CD14-positive monocyte (primary cell): ENCODE results near the gene ACTRT2. TPM values are rescaled to one million over a fixed set of nuclear protein-coding genes. Genes with fewer than 3 reads are reported as not detected.

Experiments
- DNase-seq, 3 donors: peaks; one replicate each; pipeline ENCODE4 v3.0.0-alpha.2; 2011 to 2022
- H2AFZ ChIP-seq: 2 replicates; pipeline ENCODE4 v1.6.0; 2012; ENCODE audit warnings: mild to moderate bottlenecking, low read depth, low read length, inconsistent platforms; ENCODE audit not compliant: insufficient read depth, poor library complexity, severe bottlenecking
- H3K27ac ChIP-seq, 2 donors: 1 replicate in 1 of 2; 2 replicates in 1 of 2; pipeline ENCODE4 v1.5.1; 2012 to 2013; ENCODE audit warnings: low read length in 2 of 2, control low read depth in 1 of 2, inconsistent platforms in 1 of 2, low read depth in 1 of 2, mild to moderate bottlenecking in 1 of 2
- H3K27me3 ChIP-seq, 2 donors: one replicate each; pipeline versions ENCODE4 v1.6.0 to v1.6.1; 2011 to 2013; ENCODE audit warnings: low read length in 2 of 2; ENCODE audit not compliant: control insufficient read depth in 2 of 2, insufficient read depth in 2 of 2
- H3K36me3 ChIP-seq, 2 donors: replicated peaks in 1 of 2; 1 replicate in 1 of 2; 2 replicates in 1 of 2; pipeline versions ENCODE4 v1.5.1 to v1.6.1; 2012 to 2013; ENCODE audit warnings: low read length in 2 of 2, control low read depth in 1 of 2, inconsistent platforms in 1 of 2, mild to moderate bottlenecking in 1 of 2; ENCODE audit not compliant: insufficient read depth in 2 of 2, control insufficient read depth in 1 of 2
- H3K4me1 ChIP-seq, 2 donors: 1 replicate in 1 of 2; 2 replicates in 1 of 2; pipeline versions ENCODE4 v1.5.1 to v1.6.1; 2012 to 2013; ENCODE audit warnings: low read length in 2 of 2, control low read depth in 1 of 2, inconsistent platforms in 1 of 2, mild to moderate bottlenecking in 1 of 2, moderate library complexity in 1 of 2; ENCODE audit not compliant: insufficient read depth in 2 of 2, control insufficient read depth in 1 of 2
- H3K4me2 ChIP-seq: replicated peaks from 2 replicates; pipeline ENCODE3; 2012; ENCODE audit warnings: low read length, moderate library complexity, mild to moderate bottlenecking; ENCODE audit not compliant: poor library complexity, severe bottlenecking; ENCODE audit errors: extremely low read depth
- H3K4me3 ChIP-seq, 3 experiments: fragments of 200-600 bp in 1 of 3; sonication (generic) in 1 of 3; replicated peaks in 1 of 3; 1 replicate in 2 of 3; 2 replicates in 1 of 3; pipeline ENCODE4 v1.5.1; 2011 to 2013; ENCODE audit warnings: low read length in 3 of 3, mild to moderate bottlenecking in 3 of 3, control low read depth in 2 of 3, low read depth in 2 of 3, inconsistent platforms in 1 of 3, moderate library complexity in 1 of 3
- H3K79me2 ChIP-seq: 2 replicates; pipeline ENCODE4 v1.6.0; 2012; ENCODE audit warnings: mild to moderate bottlenecking, control low read depth, inconsistent platforms, low read length, moderate library complexity; ENCODE audit not compliant: insufficient read depth
- H3K9ac ChIP-seq: 2 replicates; pipeline ENCODE4 v1.6.0; 2017; ENCODE audit warnings: low read length, mild to moderate bottlenecking; ENCODE audit not compliant: insufficient read depth, poor library complexity, severe bottlenecking
- H3K9me3 ChIP-seq, 2 donors: replicated peaks in 1 of 2; 1 replicate in 1 of 2; 2 replicates in 1 of 2; pipeline versions ENCODE4 v1.5.1 to v1.6.1; 2012 to 2013; ENCODE audit warnings: low read length in 2 of 2, control low read depth in 1 of 2; ENCODE audit not compliant: control insufficient read depth in 1 of 2, insufficient read depth in 1 of 2
- H4K20me1 ChIP-seq: 2 replicates; pipeline ENCODE4 v1.6.0; 2012; ENCODE audit warnings: mild to moderate bottlenecking, low read length, control low read depth, moderate library complexity; ENCODE audit not compliant: insufficient read depth
- H3K27ac Mint-ChIP-seq, 7 donors: one replicate each; pipeline ENCODE4 v1.8.0; 2020; ENCODE audit warnings: mild to moderate bottlenecking in 7 of 7, mixed read lengths in 7 of 7, moderate library complexity in 6 of 7, inconsistent platforms in 2 of 7
- H3K27me3 Mint-ChIP-seq, 3 donors: one replicate each; pipeline ENCODE4 v1.8.0; 2021 to 2022; ENCODE audit warnings: low read depth in 3 of 3, mild to moderate bottlenecking in 3 of 3, mixed read lengths in 3 of 3, moderate library complexity in 3 of 3, inconsistent platforms in 1 of 3
- H3K36me3 Mint-ChIP-seq, 2 donors: one replicate each; pipeline ENCODE4 v1.8.0; 2020; ENCODE audit warnings: mixed read lengths in 2 of 2, inconsistent platforms in 1 of 2, mild to moderate bottlenecking in 1 of 2
- H3K4me1 Mint-ChIP-seq: one replicate; pipeline ENCODE4 v1.8.0; 2020; ENCODE audit warnings: mild to moderate bottlenecking, mixed read lengths
- H3K4me3 Mint-ChIP-seq, 2 donors: one replicate each; pipeline ENCODE4 v1.8.0; 2020; ENCODE audit warnings: mild to moderate bottlenecking in 2 of 2, mixed read lengths in 2 of 2, moderate library complexity in 1 of 2
- H3K9me3 Mint-ChIP-seq, 7 donors: one replicate each; pipeline ENCODE4 v1.8.0; 2020 to 2022; ENCODE audit warnings: mixed read lengths in 7 of 7, mild to moderate bottlenecking in 6 of 7, moderate library complexity in 6 of 7, inconsistent platforms in 2 of 7
- WGBS: methylation state at CpG from one replicate; pipeline ENCODE4 v1.1.5; 2013; ENCODE audit warnings: missing lambda C conversion rate; ENCODE audit not compliant: insufficient coverage; 5-methylcytosine and 5-hydroxymethylcytosine counted together
- intact Hi-C, 2 donors: fragments of 100-400 bp; cut with micrococcal nuclease; formaldehyde crosslinking; loops; one replicate each; pipeline versions ENCODE4 v1.15.0 to v1.15.1; 2023
- polyA plus RNA-seq, 3 donors: library from polyadenylated mRNA; depleted of rRNA in 1 of 3; unstranded in 2 of 3; stranded (reverse) in 1 of 3; fragments of 300-500 nt in 2 of 3; fragments of >200 nt in 1 of 3; fragmentation: Illumina TruSeq in 2 of 3; gene quantifications; 1 replicate in 2 of 3; 2 replicates in 1 of 3; pipeline ENCODE4 v1.2.3, GENCODE V29; 2012 to 2021
- TF ChIP-seq, protein P1 (sequence below): fragments of 200-600 bp; IDR thresholded peaks from one replicate; pipeline ENCODE4 v1.8.0; 2022; ENCODE audit warnings: antibody characterized with exemption, mild to moderate bottlenecking

The ACTRT2 gene
- polyA plus RNA-seq, 3 donors, result not detected

DNA sequence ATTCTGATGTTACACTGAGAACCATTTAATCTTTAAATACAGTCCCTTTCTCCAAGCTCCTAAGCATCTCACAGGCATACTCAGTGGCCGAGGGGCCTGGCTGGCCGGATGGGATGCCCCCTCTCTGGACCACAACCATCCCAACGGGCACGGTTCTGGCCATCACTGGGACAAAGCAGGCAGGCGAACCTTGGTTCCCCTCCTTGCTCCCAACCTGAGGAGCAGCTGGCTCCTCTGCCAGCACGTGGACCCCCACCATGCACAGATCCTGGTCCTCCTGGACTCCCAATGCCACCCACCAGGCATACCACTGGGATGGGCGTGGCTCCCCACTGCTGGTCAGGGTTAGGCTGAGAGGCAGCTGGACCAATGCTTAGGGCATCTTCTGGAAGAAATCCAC is 27.9 kb downstream of the ACTRT2 start:
- H3K4me1 Mint-ChIP-seq, result no peaks in the 10 kb centered on the region
- Histone ChIP-seq H3K27ac (no peak overlapping the region), H3K36me3 (no peaks in the 10 kb centered on the region), H2AFZ (no peak overlapping the region), H3K9me3 (peaks cover 0 to 7% of the 10 kb centered on the region in 2 donors), H4K20me1 (no peaks in the 10 kb centered on the region), H3K4me3 (no peak overlapping the region), H3K79me2 (no peaks in the 10 kb centered on the region), H3K4me2 (no peak overlapping the region), H3K9ac (no peak overlapping the region), H3K27me3 (no peaks in the 10 kb centered on the region), H3K4me1 (no peaks in the 10 kb centered on the region)
- DNase-seq, result no peak
- H3K27ac Mint-ChIP-seq, result no peak overlapping the region
- intact Hi-C loops, result no loop called here
- 92% methylated on average over 5 of the region's 7 CpGs for WGBS
- H3K9me3 Mint-ChIP-seq, result peaks cover 0 to 7% (median 3%) of the 10 kb centered on the region in 7 donors
- peaks cover 0 to 11% (median 5%) of the 10 kb centered on the region in 3 donors for H3K27me3 Mint-ChIP-seq
- TF ChIP-seq, protein P1, sequence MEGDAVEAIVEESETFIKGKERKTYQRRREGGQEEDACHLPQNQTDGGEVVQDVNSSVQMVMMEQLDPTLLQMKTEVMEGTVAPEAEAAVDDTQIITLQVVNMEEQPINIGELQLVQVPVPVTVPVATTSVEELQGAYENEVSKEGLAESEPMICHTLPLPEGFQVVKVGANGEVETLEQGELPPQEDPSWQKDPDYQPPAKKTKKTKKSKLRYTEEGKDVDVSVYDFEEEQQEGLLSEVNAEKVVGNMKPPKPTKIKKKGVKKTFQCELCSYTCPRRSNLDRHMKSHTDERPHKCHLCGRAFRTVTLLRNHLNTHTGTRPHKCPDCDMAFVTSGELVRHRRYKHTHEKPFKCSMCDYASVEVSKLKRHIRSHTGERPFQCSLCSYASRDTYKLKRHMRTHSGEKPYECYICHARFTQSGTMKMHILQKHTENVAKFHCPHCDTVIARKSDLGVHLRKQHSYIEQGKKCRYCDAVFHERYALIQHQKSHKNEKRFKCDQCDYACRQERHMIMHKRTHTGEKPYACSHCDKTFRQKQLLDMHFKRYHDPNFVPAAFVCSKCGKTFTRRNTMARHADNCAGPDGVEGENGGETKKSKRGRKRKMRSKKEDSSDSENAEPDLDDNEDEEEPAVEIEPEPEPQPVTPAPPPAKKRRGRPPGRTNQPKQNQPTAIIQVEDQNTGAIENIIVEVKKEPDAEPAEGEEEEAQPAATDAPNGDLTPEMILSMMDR, result no peak
- H3K4me3 Mint-ChIP-seq, result no peak overlapping the region
- no peaks in the 10 kb centered on the region for H3K36me3 Mint-ChIP-seq

DNA sequence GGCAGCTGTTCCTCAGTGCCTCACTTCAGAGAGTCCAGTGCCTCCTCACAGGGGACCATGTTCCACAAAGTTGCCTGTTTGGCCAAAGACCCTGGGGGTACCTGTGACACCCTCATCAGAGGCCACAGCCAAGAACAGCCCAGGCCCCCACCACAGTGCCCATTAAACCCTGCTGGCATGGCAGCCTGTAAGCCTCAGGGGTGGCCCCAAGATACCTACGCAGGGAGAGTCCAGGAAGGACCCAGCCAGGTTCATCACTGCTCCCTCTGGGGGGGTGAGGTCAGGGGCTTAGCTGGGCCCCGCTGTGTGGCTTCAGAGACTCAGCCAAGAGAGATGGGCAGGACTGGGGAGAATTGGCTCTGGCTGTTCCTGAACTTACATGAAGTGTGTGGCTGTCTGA is 28.6 kb downstream of the ACTRT2 start:
- no peak overlapping the region for H3K9ac ChIP-seq
- H4K20me1 ChIP-seq, result no peaks in the 10 kb centered on the region
- WGBS, result 78% methylated on average over 2 of the region's 2 CpGs
- Mint-ChIP-seq H3K36me3 (no peaks in the 10 kb centered on the region), H3K27ac (no peak overlapping the region), H3K4me3 (no peak overlapping the region), H3K27me3 (peaks cover 0 to 9% (median 4%) of the 10 kb centered on the region in 3 donors), H3K9me3 (peaks cover 0 to 5% (median 2%) of the 10 kb centered on the region in 7 donors), H3K4me1 (no peaks in the 10 kb centered on the region)
- H3K4me2 ChIP-seq, result no peak overlapping the region
- no peak overlapping the region for H3K27ac ChIP-seq
- intact Hi-C loops, result no loop called here
- no peaks in the 10 kb centered on the region for H3K4me1 ChIP-seq
- no peak for DNase-seq
- H3K36me3 ChIP-seq, result no peaks in the 10 kb centered on the region
- H3K27me3 ChIP-seq, result no peaks in the 10 kb centered on the region
- H3K79me2 ChIP-seq, result no peaks in the 10 kb centered on the region
- H2AFZ ChIP-seq, result no peak overlapping the region
- TF ChIP-seq, protein P1, result no peak
- H3K4me3 ChIP-seq, result no peak overlapping the region
- H3K9me3 ChIP-seq, result peaks cover 0 to 7% of the 10 kb centered on the region in 2 donors
